ENCODE data around the gene CTNNAL1. TPM values are rescaled to one million over a fixed set of nuclear protein-coding genes. Genes with fewer than 3 reads are reported as not detected.
"Not testable (repeated sequence)": the region's sequence is repeated elsewhere in the genome, so short reads cannot be mapped to it uniquely, and the experiment has no call there.

The CTNNAL1 gene
- total and polyA plus RNA-seq, 12 donors, result 182 to 817 (median 380) TPM

- TF ChIP-seq CTCF (IDR thresholded peaks at IDR 0.05) (no peak), POLR2A (IDR thresholded peaks at IDR 0.05) (no peak)
- no peak overlapping the region for H3K4me3 ChIP-seq
- DNase-seq, result no peak
- H3K27ac ChIP-seq, result no peak overlapping the region
- no peaks in the 10 kb centered on the region for H3K4me1 ChIP-seq (replicated peaks in 1 of 2)
- H3K9me3 ChIP-seq (replicated peaks in 1 of 3), result no peaks in the 10 kb centered on the region
- H3K36me3 ChIP-seq (replicated peaks in 1 of 2), result peaks cover 0 to 82% of the 10 kb centered on the region in 2 donors
- H3K27me3 ChIP-seq, result no peaks in the 10 kb centered on the region
- intact Hi-C loops (cut with DNase I), result no loop called here
Observed at GRCh38 chr9:108924466-108924865, 88.8 kb downstream of the CTNNAL1 start.

- WGBS, 4 donors, result 88 to 93% (median 90%) methylated on average over 1 of the region's 1 CpG
Observed at GRCh38 chr9:108921200-108921599, 92.1 kb downstream of the CTNNAL1 start.

GRCh38 chr9:108920401-108920800 is 92.9 kb downstream of the CTNNAL1 start:
- 91 to 100% (median 96%) methylated on average over 1 of the region's 1 CpG for WGBS, 4 donors
- DNase-seq; intact Hi-C loops (cut with DNase I); H3K27ac ChIP-seq; H3K4me3 ChIP-seq; H3K4me1 ChIP-seq (replicated peaks in 1 of 2); H3K9me3 ChIP-seq (replicated peaks in 1 of 3); H3K27me3 ChIP-seq: not testable (repeated sequence)
- peaks cover 0 to 90% of the 10 kb centered on the region in 2 donors for H3K36me3 ChIP-seq (replicated peaks in 1 of 2)

More at GRCh38 chr9:108921200-108921599, 92.1 kb downstream of the CTNNAL1 start:
- intact Hi-C loops (cut with DNase I), result no loop called here
- Histone ChIP-seq H3K36me3 (replicated peaks in 1 of 2) (peaks cover 0 to 90% of the 10 kb centered on the region in 2 donors), H3K27ac (no peak overlapping the region), H3K4me1 (replicated peaks in 1 of 2) (no peaks in the 10 kb centered on the region), H3K9me3 (replicated peaks in 1 of 3) (no peaks in the 10 kb centered on the region), H3K4me3 (no peak overlapping the region), H3K27me3 (no peaks in the 10 kb centered on the region)
- no peak for DNase-seq
- TF ChIP-seq POLR2A (IDR thresholded peaks at IDR 0.05) (no peak), CTCF (IDR thresholded peaks at IDR 0.05) (no peak)

- no peaks in the 10 kb centered on the region for H3K27me3 ChIP-seq
- DNase-seq, result no peak
- intact Hi-C loops (cut with DNase I), result no loop called here
- H3K27ac ChIP-seq, result no peak overlapping the region
- H3K36me3 ChIP-seq (replicated peaks in 1 of 2), result peaks cover 0 to 90% of the 10 kb centered on the region in 2 donors
- TF ChIP-seq CTCF (IDR thresholded peaks at IDR 0.05) (no peak), POLR2A (IDR thresholded peaks at IDR 0.05) (no peak)
- no peaks in the 10 kb centered on the region for H3K9me3 ChIP-seq (replicated peaks in 1 of 3)
- 86 to 93% (median 91%) methylated on average over 6 of the region's 6 CpGs for WGBS, 4 donors
- H3K4me3 ChIP-seq, result no peak overlapping the region
- H3K4me1 ChIP-seq (replicated peaks in 1 of 2), result no peaks in the 10 kb centered on the region
Observed at GRCh38 chr9:108919517-108919916, 93.8 kb downstream of the CTNNAL1 start.

GRCh38 chr9:108913391-108913790 is 99.9 kb downstream of the CTNNAL1 start:
- 89 to 97% (median 97%) methylated on average over 5 of the region's 5 CpGs for WGBS, 4 donors
- no peak for DNase-seq
- Histone ChIP-seq H3K9me3 (replicated peaks in 1 of 3) (no peaks in the 10 kb centered on the region), H3K4me1 (replicated peaks in 1 of 2) (no peaks in the 10 kb centered on the region), H3K4me3 (no peak overlapping the region), H3K27ac (no peak overlapping the region), H3K27me3 (no peaks in the 10 kb centered on the region), H3K36me3 (replicated peaks in 1 of 2) (peaks cover 0 to 91% of the 10 kb centered on the region in 2 donors)
- TF ChIP-seq POLR2A (IDR thresholded peaks at IDR 0.05) (no peak), CTCF (IDR thresholded peaks at IDR 0.05) (no peak)
- intact Hi-C loops (cut with DNase I), result no loop called here
